Skin epidermis (tissue), 12 donors: ENCODE data around the gene PRKCH.
"Not testable (repeated sequence)": the region's sequence is repeated elsewhere in the genome, so short reads cannot be mapped to it uniquely, and the experiment has no call there.

Experiments used
- H3K27ac ChIP-seq, 21 experiments: fragments of 200-600 bp; sonication (generic) in 11 of 21; one replicate each; pipeline ENCODE4 v1.5.0; 2020; ENCODE audit warnings: mild to moderate bottlenecking in 3 of 21, inconsistent platforms in 2 of 21, moderate library complexity in 2 of 21
- H3K4me3 ChIP-seq, 7 experiments: fragments of 200-600 bp; sonication (generic) in 2 of 7; one replicate each; pipeline ENCODE4 v1.5.0; 2020; ENCODE audit warnings: inconsistent platforms in 2 of 7, mild to moderate bottlenecking in 2 of 7, moderate library complexity in 1 of 7

PRKCH gene

DNA sequence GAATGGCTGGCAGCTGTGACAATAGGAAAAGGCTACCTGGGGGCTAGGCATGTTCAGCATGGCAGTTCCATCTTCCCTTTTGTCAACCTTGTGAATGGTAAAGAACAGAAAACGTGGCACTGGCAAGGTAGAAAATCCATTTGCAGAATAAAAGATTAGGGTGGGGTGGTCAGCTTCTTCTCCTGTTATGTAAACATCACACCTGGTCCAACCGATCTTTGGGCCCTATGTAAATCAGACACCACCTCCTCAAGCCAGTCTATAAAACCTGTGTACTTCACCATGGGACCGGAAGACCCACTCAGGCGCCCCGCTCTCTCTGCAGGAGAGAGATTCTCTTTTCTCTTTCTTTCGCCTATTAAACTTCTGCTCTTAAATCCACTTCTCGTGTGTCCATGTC, 20.6 kb upstream of the PRKCH start:
- Histone ChIP-seq H3K4me3 (no peak overlapping the region), H3K27ac (no peak overlapping the region)

DNA sequence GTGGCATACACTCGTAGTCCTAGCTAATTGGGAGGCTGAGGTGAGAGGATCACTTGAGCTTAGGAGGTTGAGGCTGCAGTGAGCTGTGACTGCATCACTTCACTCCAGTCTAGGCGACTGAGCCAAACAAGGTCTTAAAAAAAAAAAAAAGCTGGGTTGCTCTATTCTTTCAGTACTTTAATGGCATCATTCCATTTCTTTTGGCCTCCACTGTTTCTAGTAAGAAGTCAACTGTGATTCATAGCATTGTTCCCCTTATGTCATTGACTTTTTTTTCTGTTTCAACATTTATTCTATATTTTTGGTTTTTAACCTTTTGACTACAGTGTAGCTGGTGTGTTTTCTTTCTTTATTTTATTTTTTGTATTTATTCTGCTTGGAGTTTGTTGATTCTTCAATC, 16.7 kb upstream of the PRKCH start:
- H3K4me3 ChIP-seq, result no peak overlapping the region
- H3K27ac ChIP-seq, result no peak overlapping the region

DNA sequence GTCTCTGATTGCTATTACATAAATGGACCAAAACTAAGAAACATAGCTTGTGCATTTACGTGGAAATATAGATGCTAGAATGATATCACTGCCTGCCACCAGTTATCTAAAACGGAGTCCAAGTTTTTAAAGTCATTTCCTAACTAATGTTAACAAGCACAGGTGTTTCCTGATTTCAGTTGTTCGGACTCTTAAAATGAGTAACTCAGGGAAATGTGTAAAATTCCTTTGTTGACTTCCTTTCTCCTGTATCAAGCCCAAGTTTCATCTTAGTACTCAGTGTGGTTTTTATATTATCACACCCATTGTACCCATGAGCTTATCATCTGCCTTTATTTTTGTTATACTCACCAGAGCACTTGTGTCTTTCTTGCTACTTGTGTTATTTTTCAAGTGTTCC, 13.2 kb upstream of the PRKCH start:
- Histone ChIP-seq H3K27ac (peak overlapping the region in 1 of 21 experiments; percentile 61), H3K4me3 (no peak overlapping the region)

DNA sequence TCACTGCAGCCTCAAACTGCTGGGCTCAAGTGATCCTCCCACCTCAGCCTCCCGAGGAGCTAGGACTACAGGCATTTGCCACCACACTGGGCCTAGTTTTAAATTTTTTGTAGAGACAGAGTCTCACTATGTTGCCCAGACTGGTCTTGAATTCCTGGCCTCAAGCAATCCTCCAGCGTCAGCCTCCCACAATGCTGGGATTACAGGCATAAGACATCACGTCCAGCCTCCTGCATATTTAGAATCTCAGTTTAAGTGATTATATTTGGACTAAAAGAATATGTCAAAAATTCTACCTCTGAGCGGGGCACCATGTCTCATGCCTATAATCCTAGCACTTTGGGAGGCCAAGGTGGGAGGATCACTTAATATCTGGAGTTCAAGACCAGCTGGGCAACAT, 12.7 kb upstream of the PRKCH start:
- not testable (repeated sequence) for H3K4me3 ChIP-seq
- peak overlapping the region in 2 of 21 experiments; percentile 28 to 61 for H3K27ac ChIP-seq

DNA sequence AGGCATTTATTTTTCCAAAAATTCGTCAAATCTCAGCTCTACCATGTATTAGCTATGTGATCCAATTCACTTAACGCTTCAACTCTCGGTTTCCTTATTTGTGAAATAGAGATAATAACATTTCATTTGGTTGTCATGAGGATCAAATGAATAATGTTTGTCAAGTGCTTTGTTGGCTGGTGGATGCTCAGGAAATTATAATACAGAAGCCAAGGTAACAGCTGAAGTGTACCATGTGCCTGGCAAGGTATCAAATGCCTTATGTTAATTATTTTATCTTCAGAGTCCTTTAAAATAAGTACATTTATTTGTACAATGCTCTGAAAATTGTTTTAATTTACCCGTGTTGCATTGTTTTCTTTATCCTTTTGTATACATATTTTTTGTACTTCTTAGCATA, 6.1 kb upstream of the PRKCH start:
- H3K4me3 ChIP-seq, result no peak overlapping the region
- H3K27ac ChIP-seq, result no peak overlapping the region

DNA sequence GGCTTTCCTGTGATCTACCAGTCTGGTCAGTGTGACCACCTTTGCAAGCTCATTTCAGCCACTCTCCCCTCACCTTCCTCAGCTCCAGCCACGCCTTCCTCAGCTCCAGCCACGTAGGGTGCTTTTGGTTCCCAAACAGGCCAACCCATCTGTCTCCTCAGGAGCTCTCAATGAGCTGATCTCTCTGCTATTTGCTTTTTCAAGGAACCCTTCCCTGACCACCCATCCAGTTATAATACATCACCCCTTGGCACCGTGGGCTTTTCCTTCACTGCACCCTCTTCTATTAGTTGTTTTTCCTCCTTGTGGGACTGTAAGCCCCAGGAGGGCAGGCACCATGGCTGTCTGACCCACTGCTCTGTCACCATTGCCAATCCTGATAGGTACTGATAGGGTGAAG, 2.3 kb upstream of the PRKCH start:
- Histone ChIP-seq H3K27ac (no peak overlapping the region), H3K4me3 (no peak overlapping the region)

DNA sequence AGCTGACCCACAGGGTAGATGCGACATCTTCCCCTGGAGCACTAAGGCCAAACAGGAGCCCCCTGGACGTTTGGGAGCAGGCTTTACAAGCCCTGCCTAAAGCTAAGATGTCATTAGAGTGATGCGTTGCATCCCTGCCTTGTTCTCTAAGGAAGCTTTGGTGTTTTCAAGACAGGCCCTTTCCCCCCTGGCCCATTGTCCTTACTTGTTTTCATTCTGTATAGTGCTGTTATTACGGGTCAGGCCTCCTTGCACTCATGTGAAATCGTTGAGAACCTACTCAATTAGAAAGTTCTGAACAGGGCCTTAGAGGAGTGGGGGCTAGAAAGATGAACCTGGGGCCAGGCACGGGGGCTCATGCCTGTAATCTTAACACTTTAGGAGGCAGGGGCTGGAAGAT, 1.7 kb upstream of the PRKCH start:
- H3K4me3 ChIP-seq, result no peak overlapping the region
- no peak overlapping the region for H3K27ac ChIP-seq

DNA sequence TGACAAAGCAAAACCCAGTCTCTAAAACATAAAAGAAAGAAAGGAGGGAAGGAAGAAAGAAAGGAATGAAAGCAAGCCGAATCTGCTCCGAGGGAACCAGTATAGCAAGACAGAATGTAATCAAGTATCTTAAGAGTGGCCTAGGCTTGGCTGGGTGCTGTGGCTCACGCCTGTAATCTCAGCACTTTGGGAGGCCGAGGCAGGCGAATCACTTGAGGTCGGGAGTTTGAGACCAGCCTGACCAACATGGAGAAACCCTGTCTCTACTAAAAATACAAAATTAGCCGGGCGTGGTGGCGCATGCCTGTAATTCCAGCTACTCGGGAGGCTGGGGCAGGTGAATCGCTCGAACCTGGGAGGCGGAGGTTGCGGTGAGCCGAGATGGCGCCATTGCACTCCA, 1.2 kb upstream of the PRKCH start:
- not testable (repeated sequence) for H3K4me3 ChIP-seq
- peak overlapping the region in 5 of 21 experiments; percentile 88 to 98 (median 93) for H3K27ac ChIP-seq

DNA sequence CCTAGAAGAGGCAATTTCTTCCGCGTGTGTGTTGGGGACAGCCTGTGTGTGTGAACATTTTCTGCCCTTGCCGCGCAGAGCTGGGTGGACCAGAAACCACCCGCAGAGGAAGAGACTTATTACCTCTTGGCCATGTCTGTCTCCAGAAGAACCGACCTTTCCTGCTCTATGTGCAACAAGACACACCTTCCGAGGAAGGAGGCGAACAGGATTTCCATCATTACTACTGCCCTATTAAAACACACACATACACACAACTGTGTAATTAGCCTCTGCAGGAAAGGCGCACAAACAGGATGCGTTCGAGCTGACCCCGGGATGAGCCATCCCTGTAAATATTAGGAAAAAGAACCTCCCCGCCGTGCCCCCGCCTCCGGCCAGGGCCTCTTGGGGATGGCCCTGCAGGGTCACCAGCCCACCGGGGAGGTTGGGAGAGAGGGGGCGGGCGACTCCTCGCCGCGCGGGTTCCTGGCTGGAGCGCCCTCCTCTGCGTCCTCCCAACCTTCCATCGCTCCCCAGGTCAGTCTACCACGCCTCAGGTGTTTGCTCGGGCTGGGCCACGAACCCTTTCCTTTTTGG, 484 bp upstream of the PRKCH start:
- peak overlapping the region; percentile 56 to 88 (median 79) for H3K4me3 ChIP-seq
- peak overlapping the region; percentile 62 to 98 (median 91) for H3K27ac ChIP-seq

DNA sequence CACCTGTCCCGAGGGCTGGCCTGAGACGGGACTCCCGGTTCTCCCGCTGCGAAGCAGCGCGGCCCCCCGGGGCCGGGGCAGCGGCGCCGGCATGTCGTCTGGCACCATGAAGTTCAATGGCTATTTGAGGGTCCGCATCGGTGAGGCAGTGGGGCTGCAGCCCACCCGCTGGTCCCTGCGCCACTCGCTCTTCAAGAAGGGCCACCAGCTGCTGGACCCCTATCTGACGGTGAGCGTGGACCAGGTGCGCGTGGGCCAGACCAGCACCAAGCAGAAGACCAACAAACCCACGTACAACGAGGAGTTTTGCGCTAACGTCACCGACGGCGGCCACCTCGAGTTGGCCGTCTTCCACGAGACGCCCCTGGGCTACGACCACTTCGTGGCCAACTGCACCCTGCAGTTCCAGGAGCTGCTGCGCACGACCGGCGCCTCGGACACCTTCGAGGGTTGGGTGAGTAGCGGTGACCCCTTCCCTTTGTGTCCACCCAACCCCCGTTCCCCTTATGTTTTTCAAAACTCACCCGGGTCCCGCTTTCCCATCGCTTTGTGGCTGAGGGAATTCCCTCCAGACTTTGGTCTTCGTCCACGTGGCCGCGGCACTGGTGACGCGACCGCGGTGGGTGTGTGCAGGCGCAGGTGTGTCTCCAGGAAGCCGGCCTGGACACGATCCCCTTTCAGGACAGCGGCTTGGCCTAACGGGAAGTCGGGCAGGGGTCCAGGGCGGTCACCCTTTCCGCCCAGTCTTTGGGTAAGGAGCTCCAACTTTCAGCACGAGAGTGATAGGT, 826 bp downstream of the PRKCH start:
- peak overlapping the region; percentile 56 to 88 (median 79) for H3K4me3 ChIP-seq
- H3K27ac ChIP-seq, result peak overlapping the region; percentile 62 to 98 (median 91)

DNA sequence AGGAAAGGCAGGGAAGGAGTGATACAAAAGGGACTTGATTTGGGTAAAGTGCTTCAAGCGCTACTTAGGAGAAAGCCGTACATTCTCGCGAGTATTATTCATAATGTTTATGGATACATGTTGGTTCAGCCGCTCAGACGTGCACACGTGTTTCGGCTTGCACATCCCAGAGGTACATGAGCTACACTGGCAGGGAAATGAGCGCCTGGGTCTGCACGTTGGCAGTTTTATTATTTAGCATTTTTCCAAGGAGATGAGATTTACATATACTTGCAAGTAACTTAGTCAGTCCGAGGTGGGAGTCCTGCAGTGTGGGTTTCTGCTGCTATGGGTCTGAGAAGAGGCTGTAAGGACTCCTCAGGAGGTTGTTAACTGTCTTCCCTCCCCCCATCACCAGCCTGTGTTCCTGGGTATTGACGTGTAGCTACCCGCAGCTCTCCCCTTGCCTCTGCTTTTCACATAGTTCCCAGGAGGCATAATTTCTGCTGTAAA, 1.5 kb downstream of the PRKCH start:
- H3K27ac ChIP-seq, result peak overlapping the region in 20 of 21 experiments; percentile 83 to 98 (median 92)

DNA sequence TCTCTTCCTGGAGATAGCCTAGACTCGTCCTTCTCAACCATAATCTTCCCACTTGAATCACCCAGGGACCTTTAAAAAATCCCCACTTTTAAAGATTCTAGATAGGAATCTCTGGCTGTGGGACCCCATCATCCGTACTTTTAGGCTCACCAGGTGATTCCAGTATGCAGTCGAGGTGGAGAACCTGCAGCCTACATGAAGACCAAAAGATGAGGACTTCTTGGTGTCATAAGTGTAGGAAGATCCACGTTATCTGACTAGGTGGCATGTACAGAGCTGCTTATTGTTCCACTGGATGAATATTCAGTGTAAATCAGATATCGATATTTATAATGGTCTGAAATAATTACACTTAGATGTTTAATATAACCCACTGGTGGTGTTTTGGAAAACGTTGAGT, 2.6 kb downstream of the PRKCH start:
- Histone ChIP-seq H3K27ac (peak overlapping the region in 16 of 21 experiments; percentile 11 to 98 (median 92)), H3K4me3 (peak overlapping the region; percentile 56 to 88 (median 79))

More for the DNA sequence above, 1.5 kb downstream of the PRKCH start:
- H3K4me3 ChIP-seq, result peak overlapping the region; percentile 56 to 88 (median 79)

DNA sequence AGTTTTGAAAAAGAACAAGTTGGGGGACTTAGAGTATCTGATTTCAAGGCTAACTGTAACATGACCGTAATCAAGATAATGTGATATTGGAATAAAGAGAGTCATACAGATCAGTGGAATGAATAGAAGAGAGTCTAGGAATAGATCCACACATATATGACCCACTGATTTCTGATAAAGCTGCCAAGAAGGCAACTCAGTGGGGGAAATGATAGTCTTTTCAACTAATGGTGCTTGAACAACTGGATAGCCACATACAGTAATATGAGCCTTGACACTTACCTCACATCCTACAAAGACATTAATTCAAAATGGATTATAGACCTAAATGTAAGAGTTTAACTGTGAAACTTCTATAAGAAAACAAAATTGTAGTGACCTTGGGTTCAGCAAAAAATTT, 3.8 kb downstream of the PRKCH start:
- H3K4me3 ChIP-seq, result peak overlapping the region in 1 of 7 experiments; percentile 88
- peak overlapping the region in 6 of 21 experiments; percentile 91 to 98 (median 94) for H3K27ac ChIP-seq

DNA sequence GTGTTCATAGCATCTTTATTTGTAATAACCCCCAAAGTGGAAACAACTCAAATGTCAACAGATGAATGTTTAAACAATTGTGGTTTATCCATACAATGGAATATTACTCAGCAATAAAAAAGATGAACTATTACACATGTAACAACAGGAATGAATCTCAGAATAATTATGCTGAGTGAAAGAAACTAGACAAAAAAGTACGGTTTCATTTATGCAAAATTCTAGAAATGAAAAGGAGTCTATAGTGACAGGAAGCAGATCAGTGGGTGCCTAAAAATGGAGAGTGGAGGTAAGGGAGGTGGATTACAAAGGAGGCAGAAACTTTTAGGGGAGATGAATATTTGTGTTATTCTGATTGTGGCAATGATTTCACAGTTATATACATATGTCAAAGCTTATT, 4.8 kb downstream of the PRKCH start:
- H3K27ac ChIP-seq, result peak overlapping the region in 8 of 21 experiments; percentile 30 to 98 (median 72)

DNA sequence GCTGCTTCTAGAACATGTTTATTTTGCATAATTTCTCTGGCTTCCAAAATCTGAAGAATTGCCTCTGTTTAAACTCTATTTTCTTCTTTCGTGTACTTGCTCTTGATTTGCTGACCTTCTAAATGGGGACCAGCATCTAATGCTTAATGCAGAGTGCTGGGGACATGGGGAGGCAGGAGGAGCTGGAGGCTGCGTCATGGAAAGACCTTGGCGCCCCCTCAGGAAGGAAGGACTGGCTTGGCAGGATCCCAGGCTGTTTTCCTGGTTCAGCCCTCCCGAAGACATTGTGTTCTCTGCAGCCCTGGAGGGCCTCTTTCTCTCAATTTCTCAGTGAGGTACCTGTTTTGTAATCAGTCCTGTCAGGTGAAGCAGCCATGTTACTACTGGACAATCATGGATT, 5.5 kb downstream of the PRKCH start:
- peak overlapping the region in 2 of 7 experiments; percentile 2 to 9 for H3K4me3 ChIP-seq
- peak overlapping the region in 19 of 21 experiments; percentile 15 to 93 (median 48) for H3K27ac ChIP-seq

More for the DNA sequence above, 4.8 kb downstream of the PRKCH start:
- H3K4me3 ChIP-seq, result no peak overlapping the region

DNA sequence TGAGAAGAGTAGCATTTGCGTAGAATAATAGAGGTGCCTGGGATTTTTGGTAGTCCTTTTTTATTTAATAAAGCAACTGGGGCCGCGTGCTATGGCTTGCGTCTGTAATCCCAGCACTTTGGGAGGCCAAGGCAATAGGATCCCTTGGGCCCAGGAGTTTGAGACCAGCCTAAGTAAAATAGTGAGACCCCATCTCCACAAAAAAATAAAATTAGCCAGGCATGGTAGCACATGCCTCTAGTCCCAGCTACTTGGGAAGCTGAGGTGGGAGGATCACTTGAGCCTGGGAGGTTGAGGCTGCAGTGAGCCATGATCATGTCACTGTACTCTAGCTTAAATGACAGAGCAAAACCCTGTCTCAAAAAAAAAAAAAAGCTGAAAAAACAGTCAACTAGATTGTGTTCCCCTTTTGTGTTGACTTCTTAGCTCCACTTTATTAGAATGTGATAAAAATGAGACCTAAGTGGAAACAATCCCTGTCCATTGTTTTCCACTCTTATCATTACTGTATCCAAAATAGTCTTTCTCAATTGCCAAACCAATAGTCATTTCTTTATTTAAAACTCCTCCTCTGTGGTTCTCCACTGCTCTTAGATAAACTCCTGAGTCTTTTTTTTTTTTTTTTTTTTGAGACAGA, 7.4 kb downstream of the PRKCH start:
- Histone ChIP-seq H3K27ac (peak overlapping the region in 13 of 21 experiments; percentile 15 to 93 (median 63)), H3K4me3 (no peak overlapping the region)

DNA sequence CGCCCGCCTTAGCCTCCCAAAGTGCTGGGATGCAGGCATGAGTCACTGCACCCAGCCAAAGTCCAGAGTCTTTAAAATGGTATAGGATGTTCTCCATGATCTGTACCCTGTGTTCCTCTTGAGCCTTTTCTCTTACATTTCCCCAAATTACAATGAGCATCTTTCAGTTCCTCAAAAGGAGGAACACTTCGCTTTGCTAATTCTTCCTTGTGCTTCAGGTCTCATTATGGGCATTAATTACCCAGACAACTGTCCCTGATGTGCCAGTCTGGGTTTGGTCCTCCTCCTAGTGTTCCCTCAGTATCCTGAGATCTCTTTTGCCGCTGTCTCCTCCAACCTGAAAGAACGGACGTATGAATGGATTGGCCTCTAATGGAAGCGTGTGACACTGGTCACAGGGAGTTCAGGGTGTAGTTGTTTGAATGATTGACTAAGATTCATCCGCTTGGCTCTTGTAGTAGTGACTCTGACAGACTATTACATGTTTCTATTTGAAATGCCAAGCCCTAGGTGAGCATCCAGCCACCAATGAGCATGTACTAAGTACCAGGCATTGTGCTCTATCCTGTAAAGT, 8.2 kb downstream of the PRKCH start:
- Histone ChIP-seq H3K4me3 (no peak overlapping the region), H3K27ac (peak overlapping the region in 13 of 21 experiments; percentile 2 to 93 (median 63))

DNA sequence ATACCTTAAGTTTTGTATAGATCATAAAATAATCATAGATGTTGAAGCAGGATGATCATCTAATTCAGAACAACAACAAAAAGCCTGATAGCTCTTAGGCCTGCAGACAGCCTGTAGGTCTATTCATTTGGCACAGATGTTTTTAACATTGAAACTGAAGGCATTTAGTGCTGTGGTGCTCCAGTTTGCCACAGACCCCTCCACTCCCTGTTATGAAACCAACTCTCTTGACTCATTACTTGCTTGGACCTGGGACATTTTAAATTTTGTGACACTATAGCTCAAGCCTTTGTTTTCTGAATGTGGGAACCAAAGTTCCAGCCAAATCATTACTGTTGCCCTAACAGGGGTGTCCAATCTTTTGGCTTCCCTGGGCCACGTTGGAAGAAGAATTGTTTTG, 9.1 kb downstream of the PRKCH start:
- H3K27ac ChIP-seq, result peak overlapping the region in 9 of 21 experiments; percentile 6 to 93 (median 74)
- H3K4me3 ChIP-seq, result no peak overlapping the region

DNA sequence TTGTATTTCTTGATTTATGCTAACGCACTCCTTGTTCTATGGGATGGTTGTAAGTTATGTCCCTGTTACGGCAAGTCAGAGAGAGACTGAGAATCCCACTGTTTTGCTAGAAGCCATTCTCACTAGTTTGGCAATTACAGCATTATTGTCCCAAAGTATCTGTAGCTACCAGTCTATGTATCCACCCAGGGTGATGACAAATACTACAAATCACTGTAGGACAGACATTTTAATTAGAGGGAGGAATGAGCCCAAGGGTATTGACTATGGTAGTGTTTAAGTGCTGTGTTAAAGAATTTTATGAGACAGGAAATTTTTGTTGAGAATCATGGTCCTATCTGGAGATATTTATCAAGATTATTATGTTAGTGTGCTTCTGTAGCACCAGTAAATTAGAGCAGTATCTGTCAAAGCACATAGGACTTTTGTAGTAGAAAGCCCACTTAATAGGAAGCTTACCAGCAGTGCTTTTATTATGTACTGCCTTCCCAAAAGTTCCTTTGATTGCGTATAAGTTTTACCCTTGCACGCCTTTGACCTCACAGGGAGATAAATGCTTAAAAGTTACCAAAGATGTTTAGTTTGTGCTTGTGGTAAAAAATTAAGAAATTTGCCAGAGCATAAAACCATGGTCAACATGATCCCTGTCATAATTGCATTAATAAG, 10.7 kb downstream of the PRKCH start:
- Histone ChIP-seq H3K27ac (peak overlapping the region in 11 of 21 experiments; percentile 16 to 93 (median 51)), H3K4me3 (no peak overlapping the region)
